Calu3 (cell line): Measurements from ENCODE around the gene PPARGC1A. TPM values are rescaled to one million over a fixed set of nuclear protein-coding genes. Genes with fewer than 3 reads are reported as not detected.

Source experiments
- BruUV-seq: library from RNA; stranded (reverse); fragments of 400-500 nt; replicated peaks from 2 replicates; lab custom pipeline; 2021; lab: Mats Ljungman, UMichigan
- CTCF ChIA-PET: fragments of 300-600 bp; sonication (Branson Sonifier 250); formaldehyde crosslinking; loops from one replicate; lab custom pipeline; 2022; ENCODE audit warnings: antibody characterized with exemption; lab: Charles Lee
- DNase-seq: peaks from one replicate; pipeline ENCODE4 v3.0.0; 2022
- H3K27ac Mint-ChIP-seq: one replicate; pipeline ENCODE4 v1.8.0; 2022; ENCODE audit warnings: mixed read lengths; ENCODE audit not compliant: unreplicated experiment
- H3K27me3 Mint-ChIP-seq: one replicate; pipeline ENCODE4 v1.8.0; 2022; ENCODE audit warnings: mixed read lengths; ENCODE audit not compliant: unreplicated experiment
- H3K36me3 Mint-ChIP-seq: one replicate; pipeline ENCODE4 v1.8.0; 2022; ENCODE audit warnings: mild to moderate bottlenecking, moderate library complexity, mixed read lengths; ENCODE audit not compliant: insufficient read depth, unreplicated experiment
- H3K4me1 Mint-ChIP-seq: one replicate; pipeline ENCODE4 v1.8.0; 2022; ENCODE audit warnings: mild to moderate bottlenecking, low read depth, mixed read lengths; ENCODE audit not compliant: unreplicated experiment
- H3K4me3 Mint-ChIP-seq: one replicate; pipeline ENCODE4 v1.8.0; 2022; ENCODE audit warnings: mild to moderate bottlenecking, low read depth, moderate library complexity, mixed read lengths; ENCODE audit not compliant: unreplicated experiment
- H3K9me3 Mint-ChIP-seq: one replicate; pipeline ENCODE4 v1.8.0; 2022; ENCODE audit warnings: low read depth, mixed read lengths; ENCODE audit not compliant: unreplicated experiment
- intact Hi-C: fragments of 100-400 bp; cut with micrococcal nuclease; formaldehyde crosslinking; loops from one replicate; pipeline ENCODE4 v1.10.0; 2022; ENCODE audit not compliant: unreplicated experiment
- total RNA-seq: library from RNA; stranded (reverse); gene quantifications from 2 replicates; pipeline ENCODE4 v1.2.3, GENCODE V29; 2022
- TF ChIP-seq, protein P1 (sequence below): fragments of 200-600 bp; IDR thresholded peaks from one replicate; pipeline ENCODE4 v1.8.0; 2022; ENCODE audit warnings: antibody characterized with exemption; ENCODE audit not compliant: unreplicated experiment

Gene PPARGC1A
- total RNA-seq, 1 experiment from 2014 or later, result 7.6 TPM

DNA sequence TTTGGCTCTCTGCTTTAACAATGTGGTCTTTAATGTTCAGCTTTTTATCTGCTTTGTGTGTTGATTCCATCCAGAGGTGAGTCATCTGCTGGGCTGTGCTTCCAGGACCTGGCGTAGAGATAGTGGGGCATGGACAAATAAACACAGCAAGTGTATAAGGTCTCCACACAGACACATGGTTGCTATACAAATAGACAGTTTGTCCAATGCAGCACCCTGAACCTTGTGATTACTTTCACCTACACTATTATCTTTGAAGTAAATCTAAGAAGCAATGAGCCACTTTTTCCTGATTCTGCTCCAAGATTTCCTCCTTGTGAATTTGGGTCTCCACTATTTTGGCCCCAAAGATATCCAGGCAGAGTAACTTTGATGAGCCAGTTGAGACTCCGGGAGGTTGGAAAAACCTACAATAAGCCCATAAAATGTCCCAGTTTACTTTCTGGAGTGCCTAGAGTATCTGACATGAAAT lies 12.1 kb downstream of the PPARGC1A start:
- peaks cover 45% of the 10 kb centered on the region for H3K4me1 Mint-ChIP-seq
- H3K9me3 Mint-ChIP-seq, result no peaks in the 10 kb centered on the region
- no TSS peak for BruUV-seq
- CTCF ChIA-PET, result interaction anchor here (0.7 kb wide), 1 partner anchor 17 kb away, joined by 3 read pairs; no protein-coding TSS in a partner anchor
- H3K4me3 Mint-ChIP-seq, result no peak overlapping the region
- no peak overlapping the region for H3K27ac Mint-ChIP-seq
- no peaks in the 10 kb centered on the region for H3K27me3 Mint-ChIP-seq
- intact Hi-C loops, result no loop called here
- TF ChIP-seq, protein P1, sequence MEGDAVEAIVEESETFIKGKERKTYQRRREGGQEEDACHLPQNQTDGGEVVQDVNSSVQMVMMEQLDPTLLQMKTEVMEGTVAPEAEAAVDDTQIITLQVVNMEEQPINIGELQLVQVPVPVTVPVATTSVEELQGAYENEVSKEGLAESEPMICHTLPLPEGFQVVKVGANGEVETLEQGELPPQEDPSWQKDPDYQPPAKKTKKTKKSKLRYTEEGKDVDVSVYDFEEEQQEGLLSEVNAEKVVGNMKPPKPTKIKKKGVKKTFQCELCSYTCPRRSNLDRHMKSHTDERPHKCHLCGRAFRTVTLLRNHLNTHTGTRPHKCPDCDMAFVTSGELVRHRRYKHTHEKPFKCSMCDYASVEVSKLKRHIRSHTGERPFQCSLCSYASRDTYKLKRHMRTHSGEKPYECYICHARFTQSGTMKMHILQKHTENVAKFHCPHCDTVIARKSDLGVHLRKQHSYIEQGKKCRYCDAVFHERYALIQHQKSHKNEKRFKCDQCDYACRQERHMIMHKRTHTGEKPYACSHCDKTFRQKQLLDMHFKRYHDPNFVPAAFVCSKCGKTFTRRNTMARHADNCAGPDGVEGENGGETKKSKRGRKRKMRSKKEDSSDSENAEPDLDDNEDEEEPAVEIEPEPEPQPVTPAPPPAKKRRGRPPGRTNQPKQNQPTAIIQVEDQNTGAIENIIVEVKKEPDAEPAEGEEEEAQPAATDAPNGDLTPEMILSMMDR, result no peak
- DNase-seq, result no peak
- H3K36me3 Mint-ChIP-seq, result no peaks in the 10 kb centered on the region

DNA sequence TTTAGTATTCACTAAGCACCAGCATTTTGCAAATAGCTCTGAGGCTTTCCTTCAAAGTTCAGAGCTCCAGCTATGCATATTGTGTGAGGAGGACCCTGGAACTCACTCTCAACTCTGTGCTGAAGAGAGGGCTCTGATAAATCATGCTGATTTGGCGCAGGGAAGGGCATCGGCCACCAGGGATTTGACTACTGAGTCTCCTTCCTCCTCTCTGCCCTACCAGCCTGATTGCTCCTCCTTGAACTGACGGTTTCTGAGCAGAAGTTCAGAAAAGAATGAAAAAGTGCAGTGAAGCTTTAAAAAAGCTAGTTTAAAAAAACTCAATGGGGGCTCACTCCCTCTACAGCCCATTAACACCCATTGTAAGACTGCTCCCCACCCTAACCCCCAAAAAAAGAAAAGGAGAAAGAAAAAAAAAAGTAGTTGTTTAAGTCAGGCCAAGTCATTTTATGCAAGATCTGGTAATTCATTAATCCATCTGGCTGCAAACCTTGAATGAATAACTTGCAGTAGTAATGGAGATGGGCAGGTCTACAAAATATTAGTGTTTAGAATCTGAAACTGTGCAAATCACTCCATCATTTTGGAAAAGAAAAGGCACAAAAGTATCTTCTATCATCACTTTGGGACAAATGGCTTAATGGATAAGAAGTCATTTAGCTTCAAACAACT lies 13.3 kb downstream of the PPARGC1A start:
- H3K27ac Mint-ChIP-seq, result no peak overlapping the region
- H3K9me3 Mint-ChIP-seq, result no peaks in the 10 kb centered on the region
- no peak overlapping the region for H3K4me3 Mint-ChIP-seq
- peaks cover 45% of the 10 kb centered on the region for H3K4me1 Mint-ChIP-seq
- CTCF ChIA-PET, result interaction anchor here (0.6 kb wide), 1 partner anchor 20 kb away, joined by 7 read pairs; no protein-coding TSS in a partner anchor
- intact Hi-C loops, result no loop called here
- DNase-seq, result no peak
- BruUV-seq, result no TSS peak
- no peaks in the 10 kb centered on the region for H3K27me3 Mint-ChIP-seq
- H3K36me3 Mint-ChIP-seq, result no peaks in the 10 kb centered on the region
- TF ChIP-seq, protein P1, result no peak

DNA sequence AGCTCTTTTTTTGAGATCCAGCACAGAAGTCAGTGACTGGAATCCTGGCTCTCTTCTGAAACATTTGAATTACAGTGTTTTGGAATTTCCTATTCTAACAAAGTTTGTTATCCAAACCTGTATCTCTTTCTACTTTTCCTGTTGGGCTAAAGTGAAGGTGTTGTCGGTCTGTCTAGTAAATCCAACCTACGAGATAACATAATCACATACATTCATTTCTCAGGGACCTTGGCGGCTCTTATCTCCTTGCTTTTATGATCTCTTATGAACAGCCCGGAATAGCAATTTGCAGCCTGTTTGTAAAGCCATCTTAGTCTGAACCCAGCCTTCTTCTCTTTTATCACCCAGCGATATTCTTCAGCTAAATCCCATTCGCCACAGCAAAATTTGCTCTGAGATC lies 14.5 kb downstream of the PPARGC1A start:
- TF ChIP-seq, protein P1, result no peak
- Mint-ChIP-seq H3K4me3 (no peak overlapping the region), H3K9me3 (no peaks in the 10 kb centered on the region), H3K27me3 (no peaks in the 10 kb centered on the region), H3K27ac (no peak overlapping the region), H3K4me1 (peaks cover 34% of the 10 kb centered on the region), H3K36me3 (no peaks in the 10 kb centered on the region)
- BruUV-seq, result no TSS peak
- intact Hi-C loops, result no loop called here
- DNase-seq, result no peak
- CTCF ChIA-PET, result no interaction called here

DNA sequence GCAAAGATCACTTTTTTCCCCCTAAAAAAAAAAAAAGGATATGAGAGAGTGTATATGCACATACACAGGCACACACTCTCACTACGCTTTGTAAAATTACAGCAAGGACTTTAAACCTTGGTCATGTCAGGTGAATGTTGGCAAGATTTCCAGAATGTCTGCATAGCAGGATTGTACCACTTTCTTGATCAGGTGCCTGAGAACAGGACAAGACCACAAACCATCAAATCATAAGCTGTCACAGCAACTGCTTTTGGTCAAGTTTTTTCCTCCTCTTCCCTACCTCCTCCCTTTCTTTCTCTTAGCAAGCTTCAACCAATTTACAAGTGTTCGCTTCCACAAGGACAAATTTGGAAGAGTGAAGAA lies 15.3 kb downstream of the PPARGC1A start:
- intact Hi-C loops, result no loop called here
- Mint-ChIP-seq H3K4me1 (peaks cover 26% of the 10 kb centered on the region), H3K27ac (no peak overlapping the region), H3K36me3 (no peaks in the 10 kb centered on the region), H3K4me3 (no peak overlapping the region), H3K9me3 (no peaks in the 10 kb centered on the region), H3K27me3 (no peaks in the 10 kb centered on the region)
- CTCF ChIA-PET, result no interaction called here
- TF ChIP-seq, protein P1, result no peak
- BruUV-seq, result no TSS peak
- no peak for DNase-seq
